A549 (cell line): Measurements from ENCODE around the gene XCL1.

Experiments used
- CEBPB ChIP-seq, 2 experiments: fragments of >200 bp in 1 of 2; sonication (Bioruptor Twin) in 1 of 2; formaldehyde crosslinking in 1 of 2; IDR thresholded peaks; 2 replicates each; pipeline ENCODE4 v1.6.1; 2012 to 2016
- CHD2 ChIP-seq: fragments of 150-350 bp; IDR thresholded peaks from 2 replicates; pipeline ENCODE4 v1.6.1; 2014; ENCODE audit warnings: low read length; ENCODE audit not compliant: partially characterized antibody
- CHD4 ChIP-seq: fragments of 200-600 bp; sonication (generic); IDR thresholded peaks from 2 replicates; pipeline ENCODE4 v1.6.1; 2016; ENCODE audit warnings: antibody characterized with exemption, mild to moderate bottlenecking, borderline replicate concordance
- CTCF ChIP-seq: fragments of >200 bp; sonication (Bioruptor Twin); formaldehyde crosslinking; IDR thresholded peaks from 3 replicates; pipeline ENCODE4 v1.5.1; 2016
- FOSL2 ChIP-seq, 2 experiments: fragments of 450-650 bp in 1 of 2; fragments of >200 bp in 1 of 2; sonication (Bioruptor Twin) in 1 of 2; formaldehyde crosslinking; IDR thresholded peaks; 2 replicates each; pipeline versions ENCODE4 v1.5.0 to v1.6.1; 2016 to 2020; ENCODE audit warnings: mild to moderate bottlenecking in 1 of 2, moderate library complexity in 1 of 2
- JUN ChIP-seq, 2 experiments: fragments of >200 bp; sonication (Bioruptor Twin); formaldehyde crosslinking; IDR thresholded peaks; 2 replicates in 1 of 2; 3 replicates in 1 of 2; pipeline ENCODE4 v1.6.1; 2016 to 2017
- NR3C1 ChIP-seq: fragments of >200 bp; sonication (Bioruptor Twin); formaldehyde crosslinking; IDR thresholded peaks from 3 replicates; pipeline ENCODE4 v1.6.1; 2017
- POLR2A ChIP-seq: IDR thresholded peaks from 2 replicates; pipeline ENCODE4 v1.6.1; 2012; ENCODE audit warnings: mild to moderate bottlenecking, low read length
- RAD21 ChIP-seq, 2 experiments: fragments of >200 bp in 1 of 2; sonication (Bioruptor Twin) in 1 of 2; formaldehyde crosslinking in 1 of 2; IDR thresholded peaks in 1 of 2; conservative IDR thresholded peaks in 1 of 2; 2 replicates in 1 of 2; 3 replicates in 1 of 2; pipeline ENCODE4 v1.6.1; 2012 to 2018; ENCODE audit warnings: inconsistent platforms in 1 of 2
- RARB ChIP-seq: fragments of 250-450 bp; sonication (Bioruptor Pico); IDR thresholded peaks from 2 replicates; pipeline ENCODE4 v1.8.0; 2021; ENCODE audit warnings: mild to moderate bottlenecking, moderate library complexity
- RCOR1 ChIP-seq: fragments of 150-350 bp; IDR thresholded peaks from 2 replicates; pipeline ENCODE4 v1.6.1; 2014; ENCODE audit warnings: antibody characterized with exemption, low read length, low read depth
- USF2 ChIP-seq: fragments of 450-650 bp; IDR thresholded peaks from 2 replicates; pipeline ENCODE4 v1.6.1; 2014; ENCODE audit warnings: antibody characterized with exemption

- TF ChIP-seq CTCF = no peak
- no peak for TF ChIP-seq USF2
- TF ChIP-seq RAD21 (conservative IDR thresholded peaks at IDR 0.05 in 1 of 2, IDR thresholded peaks at IDR 0.05 in 1 of 2) = no peak
- no peak for TF ChIP-seq JUN (IDR thresholded peaks at IDR 0.05)
- TF ChIP-seq RARB (CRISPR knock-in tag) = no peak
- TF ChIP-seq NR3C1 = no peak
- no peak for TF ChIP-seq POLR2A
- TF ChIP-seq CEBPB (IDR thresholded peaks at IDR 0.05) = no peak
- TF ChIP-seq CHD2 = no peak
- TF ChIP-seq RCOR1 = no peak
- no peak for TF ChIP-seq FOSL2 (IDR thresholded peaks at IDR 0.05)
- TF ChIP-seq FOSL2 (CRISPR knock-in tag; IDR thresholded peaks at IDR 0.05) = no peak
- TF ChIP-seq CHD4 = no peak
These were observed 8.1 kb upstream of the XCL1 start for GRCh38 chr1:168568346-168568745.
